ENCODE data around the gene XPO5. TPM values are rescaled to one million over a fixed set of nuclear protein-coding genes. Genes with fewer than 3 reads are reported as not detected.
A peak's percentile ranks its signal among the peaks of the same experiment; 100 is the strongest.

The XPO5 gene
- total and polyA plus RNA-seq, 9 of the 15 experiments (the other 6 are each of a cell fraction or from before 2014, with no cell fraction given), result 36.0 to 170 (median 99.1) TPM

DNA sequence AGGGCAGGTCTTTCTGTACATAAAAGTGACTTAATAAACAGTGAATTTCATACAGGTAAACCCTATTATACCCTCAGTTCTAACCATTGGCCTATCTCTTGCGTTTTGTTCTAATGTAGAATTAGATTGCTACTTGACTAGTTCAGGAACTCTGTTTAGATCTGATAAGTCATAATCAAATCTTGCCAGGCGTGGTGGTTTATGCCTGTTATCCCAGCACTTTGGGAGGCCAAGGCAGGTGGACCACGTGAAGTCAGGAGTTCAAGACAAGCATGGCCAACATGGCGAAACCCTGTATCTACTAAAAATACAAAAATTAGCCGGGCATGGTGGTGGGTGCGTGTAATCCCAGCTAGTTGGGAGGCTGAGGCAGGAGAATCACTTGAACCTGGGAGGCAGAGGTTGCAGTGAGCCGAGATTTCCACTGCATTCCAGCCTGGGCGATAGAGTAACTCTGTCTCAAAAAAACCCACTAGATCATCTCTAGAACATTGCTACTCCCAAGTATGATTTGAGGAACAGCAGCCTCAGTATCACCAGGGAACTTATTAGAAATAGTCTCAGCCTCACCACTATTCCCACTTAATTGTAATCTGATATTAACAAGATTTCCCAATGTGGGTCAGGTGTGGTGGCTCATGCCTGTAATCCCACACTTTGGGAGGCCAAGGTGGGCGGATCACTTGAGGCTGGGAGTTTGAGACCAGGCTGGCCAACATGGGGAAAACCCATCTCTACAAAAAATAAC lies 41.1 kb upstream of the XPO5 start (continued):
- peak; percentile 68 for TF ChIP-seq TAL1 (IDR thresholded peaks at IDR 0.05)
- TF ChIP-seq TRIM28 (IDR thresholded peaks at IDR 0.05), result no peak
- TF ChIP-seq ZKSCAN1 (IDR thresholded peaks at IDR 0.05; ENCODE audit: low read depth, low read length), result no peak
- no peak for TF ChIP-seq ETV1 (tag; conservative IDR thresholded peaks at IDR 0.05; ENCODE audit: low read depth)
- TF ChIP-seq JUND (IDR thresholded peaks at IDR 0.05; ENCODE audit: borderline replicate concordance, low read depth, low read length), result no peak
- TF ChIP-seq JUND (tag; IDR thresholded peaks at IDR 0.05; ENCODE audit: borderline replicate concordance, low read depth, low read length), result no peak
- TF ChIP-seq HBP1 (CRISPR knock-in tag; IDR thresholded peaks at IDR 0.05), result peak; percentile 73; the same call in 1 of the 2 replicates
- no peak for TF ChIP-seq THRA (IDR thresholded peaks at IDR 0.05)
- no peak for TF ChIP-seq DMBX1 (CRISPR knock-in tag; IDR thresholded peaks at IDR 0.05; ENCODE audit: borderline replicate concordance)
- peak; percentile 57 for TF ChIP-seq POLR2H (tag; IDR thresholded peaks at IDR 0.05; ENCODE audit: low read depth)
- TF ChIP-seq KAT8 (IDR thresholded peaks at IDR 0.05; ENCODE audit: low read depth), result no peak
- peak; percentile 52 for TF ChIP-seq CBFA2T2 (conservative IDR thresholded peaks at IDR 0.05)
- no peak for TF ChIP-seq ATF3 (IDR thresholded peaks at IDR 0.05)
- TF ChIP-seq ATF3 (CRISPR knock-in tag; conservative IDR thresholded peaks at IDR 0.05), result no peak
- TF ChIP-seq NFRKB (IDR thresholded peaks at IDR 0.05; ENCODE audit: low read depth), result no peak
- no peak for TF ChIP-seq NBN (IDR thresholded peaks at IDR 0.05; ENCODE audit: low read depth)
- TF ChIP-seq, protein P1, sequence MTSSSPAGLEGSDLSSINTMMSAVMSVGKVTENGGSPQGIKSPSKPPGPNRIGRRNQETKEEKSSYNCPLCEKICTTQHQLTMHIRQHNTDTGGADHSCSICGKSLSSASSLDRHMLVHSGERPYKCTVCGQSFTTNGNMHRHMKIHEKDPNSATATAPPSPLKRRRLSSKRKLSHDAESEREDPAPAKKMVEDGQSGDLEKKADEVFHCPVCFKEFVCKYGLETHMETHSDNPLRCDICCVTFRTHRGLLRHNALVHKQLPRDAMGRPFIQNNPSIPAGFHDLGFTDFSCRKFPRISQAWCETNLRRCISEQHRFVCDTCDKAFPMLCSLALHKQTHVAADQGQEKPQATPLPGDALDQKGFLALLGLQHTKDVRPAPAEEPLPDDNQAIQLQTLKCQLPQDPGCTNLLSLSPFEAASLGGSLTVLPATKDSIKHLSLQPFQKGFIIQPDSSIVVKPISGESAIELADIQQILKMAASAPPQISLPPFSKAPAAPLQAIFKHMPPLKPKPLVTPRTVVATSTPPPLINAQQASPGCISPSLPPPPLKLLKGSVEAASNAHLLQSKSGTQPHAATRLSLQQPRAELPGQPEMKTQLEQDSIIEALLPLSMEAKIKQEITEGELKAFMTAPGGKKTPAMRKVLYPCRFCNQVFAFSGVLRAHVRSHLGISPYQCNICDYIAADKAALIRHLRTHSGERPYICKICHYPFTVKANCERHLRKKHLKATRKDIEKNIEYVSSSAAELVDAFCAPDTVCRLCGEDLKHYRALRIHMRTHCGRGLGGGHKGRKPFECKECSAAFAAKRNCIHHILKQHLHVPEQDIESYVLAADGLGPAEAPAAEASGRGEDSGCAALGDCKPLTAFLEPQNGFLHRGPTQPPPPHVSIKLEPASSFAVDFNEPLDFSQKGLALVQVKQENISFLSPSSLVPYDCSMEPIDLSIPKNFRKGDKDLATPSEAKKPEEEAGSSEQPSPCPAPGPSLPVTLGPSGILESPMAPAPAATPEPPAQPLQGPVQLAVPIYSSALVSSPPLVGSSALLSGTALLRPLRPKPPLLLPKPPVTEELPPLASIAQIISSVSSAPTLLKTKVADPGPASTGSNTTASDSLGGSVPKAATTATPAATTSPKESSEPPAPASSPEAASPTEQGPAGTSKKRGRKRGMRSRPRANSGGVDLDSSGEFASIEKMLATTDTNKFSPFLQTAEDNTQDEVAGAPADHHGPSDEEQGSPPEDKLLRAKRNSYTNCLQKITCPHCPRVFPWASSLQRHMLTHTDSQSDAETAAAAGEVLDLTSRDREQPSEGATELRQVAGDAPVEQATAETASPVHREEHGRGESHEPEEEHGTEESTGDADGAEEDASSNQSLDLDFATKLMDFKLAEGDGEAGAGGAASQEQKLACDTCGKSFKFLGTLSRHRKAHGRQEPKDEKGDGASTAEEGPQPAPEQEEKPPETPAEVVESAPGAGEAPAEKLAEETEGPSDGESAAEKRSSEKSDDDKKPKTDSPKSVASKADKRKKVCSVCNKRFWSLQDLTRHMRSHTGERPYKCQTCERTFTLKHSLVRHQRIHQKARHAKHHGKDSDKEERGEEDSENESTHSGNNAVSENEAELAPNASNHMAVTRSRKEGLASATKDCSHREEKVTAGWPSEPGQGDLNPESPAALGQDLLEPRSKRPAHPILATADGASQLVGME (CRISPR knock-in tag; IDR thresholded peaks at IDR 0.05), result no peak
